ENCODE data around the gene C6orf15.

C6orf15 gene

GRCh38 chr6:31157513-31158139 is 45.3 kb upstream of the C6orf15 start, which contains the start of gene CCHCR1:
Gene CCHCR1 (minus strand): TSS chr6:31157802. CDS start chr6:31157600, 202 bp downstream.
- no peak for TF ChIP-seq CTCF (conservative IDR thresholded peaks at IDR 0.05; ENCODE audit: low read depth, low read length)
- no peak within 1 kb of the TSS for H3K4me3 ChIP-seq (IDR thresholded peaks at IDR 0.05; ENCODE audit: insufficient read depth, low read depth, low read length)
- peak within 1 kb of the TSS; percentile 30; the same call in 1 of the 2 replicates for H3K9ac ChIP-seq
- no peaks in the 10 kb centered on the region for H3K27me3 ChIP-seq (ENCODE audit: insufficient read depth, low read depth)
- H3K79me2 ChIP-seq (ENCODE audit: insufficient read depth, low read depth), result peaks cover 4% of the 10 kb centered on the region; the same call in 1 of the 2 replicates
- H3K27ac ChIP-seq, result no peak within 1 kb of the TSS
- peaks cover 25% of the 10 kb centered on the region for H3K4me1 ChIP-seq (ENCODE audit: low read depth, poor library complexity, severe bottlenecking)
- peak within 1 kb of the TSS; percentile 87; the same call in 1 of the 2 replicates for H3K4me2 ChIP-seq
- H2AFZ ChIP-seq (ENCODE audit: low read depth), result peak within 1 kb of the TSS; percentile 70
- no peaks in the 10 kb centered on the region for H4K20me1 ChIP-seq (ENCODE audit: insufficient read depth)
- no peaks in the 10 kb centered on the region for H3K36me3 ChIP-seq (ENCODE audit: insufficient read depth)

- Histone ChIP-seq H3K4me2 (no peak overlapping the region), H3K79me2 (ENCODE audit: insufficient read depth, low read depth) (peaks cover 4% of the 10 kb centered on the region; the same call in 1 of the 2 replicates), H3K27me3 (ENCODE audit: insufficient read depth, low read depth) (no peaks in the 10 kb centered on the region), H3K4me1 (ENCODE audit: low read depth, poor library complexity, severe bottlenecking) (peaks cover 23% of the 10 kb centered on the region), H3K27ac (no peak overlapping the region), H3K9ac (no peak overlapping the region), H3K4me3 (IDR thresholded peaks at IDR 0.05; ENCODE audit: insufficient read depth, low read depth, low read length) (no peak overlapping the region), H4K20me1 (ENCODE audit: insufficient read depth) (no peaks in the 10 kb centered on the region), H2AFZ (ENCODE audit: low read depth) (no peak overlapping the region), H3K36me3 (ENCODE audit: insufficient read depth) (no peaks in the 10 kb centered on the region)
- no peak for TF ChIP-seq CTCF (conservative IDR thresholded peaks at IDR 0.05; ENCODE audit: low read depth, low read length)
Observed at GRCh38 chr6:31156641-31157040, 44.3 kb upstream of the C6orf15 start.

GRCh38 chr6:31154436-31154835 is 42.1 kb upstream of the C6orf15 start:
- H3K79me2 ChIP-seq (ENCODE audit: insufficient read depth, low read depth), result peaks cover 4% of the 10 kb centered on the region; the same call in 1 of the 2 replicates
- no peaks in the 10 kb centered on the region for H4K20me1 ChIP-seq (ENCODE audit: insufficient read depth)
- no peaks in the 10 kb centered on the region for H3K27me3 ChIP-seq (ENCODE audit: insufficient read depth, low read depth)
- no peak overlapping the region for H3K27ac ChIP-seq
- H3K4me1 ChIP-seq (ENCODE audit: low read depth, poor library complexity, severe bottlenecking), result peaks cover 10% of the 10 kb centered on the region
- no peak overlapping the region for H3K9ac ChIP-seq
- H3K4me2 ChIP-seq, result no peak overlapping the region
- TF ChIP-seq CTCF (conservative IDR thresholded peaks at IDR 0.05; ENCODE audit: low read depth, low read length), result no peak
- no peaks in the 10 kb centered on the region for H3K36me3 ChIP-seq (ENCODE audit: insufficient read depth)
- no peak overlapping the region for H3K4me3 ChIP-seq (IDR thresholded peaks at IDR 0.05; ENCODE audit: insufficient read depth, low read depth, low read length)
- no peak overlapping the region for H2AFZ ChIP-seq (ENCODE audit: low read depth)

GRCh38 chr6:31152781-31153180 is 40.4 kb upstream of the C6orf15 start:
- no peaks in the 10 kb centered on the region for H4K20me1 ChIP-seq (ENCODE audit: insufficient read depth)
- peaks cover 8% of the 10 kb centered on the region for H3K4me1 ChIP-seq (ENCODE audit: low read depth, poor library complexity, severe bottlenecking)
- no peak for TF ChIP-seq CTCF (conservative IDR thresholded peaks at IDR 0.05; ENCODE audit: low read depth, low read length)
- H3K79me2 ChIP-seq (ENCODE audit: insufficient read depth, low read depth), result no peaks in the 10 kb centered on the region
- no peak overlapping the region for H3K9ac ChIP-seq
- no peaks in the 10 kb centered on the region for H3K27me3 ChIP-seq (ENCODE audit: insufficient read depth, low read depth)
- no peaks in the 10 kb centered on the region for H3K36me3 ChIP-seq (ENCODE audit: insufficient read depth)
- H3K4me2 ChIP-seq, result no peak overlapping the region
- H3K27ac ChIP-seq, result no peak overlapping the region
- no peak overlapping the region for H3K4me3 ChIP-seq (IDR thresholded peaks at IDR 0.05; ENCODE audit: insufficient read depth, low read depth, low read length)
- no peak overlapping the region for H2AFZ ChIP-seq (ENCODE audit: low read depth)

Measured in KMS-11 (cell line).